GM12878 (cell line): ENCODE measurements around the gene PHC3. TPM values are rescaled to one million over a fixed set of nuclear protein-coding genes. Genes with fewer than 3 reads are reported as not detected.

Source experiments
- ATAC-seq: fragments of 200-7000 bp; cut with Tn5 transposase; 3 replicates; pipeline ENCODE4 v1.9.1; 2020; ENCODE audit warnings: mild to moderate bottlenecking, moderate library complexity
- BruUV-seq: library from RNA; stranded (reverse); fragments of 400-500 nt; replicated peaks from 2 replicates; lab custom pipeline; 2021; lab: Mats Ljungman, UMichigan
- CTCF ChIA-PET: fragments of 300-600 bp; sonication (Branson Sonifier 250); formaldehyde crosslinking; extraction: SDS; loops from one replicate; lab custom pipeline; 2021; ENCODE audit warnings: inconsistent platforms; lab: Yijun Ruan, JAX
- POLR2A ChIA-PET: fragments of 350-600 bp; formaldehyde crosslinking; extraction: SDS; loops from one replicate; lab custom pipeline; 2021; ENCODE audit warnings: inconsistent platforms; lab: Charles Lee
- RAD21 ChIA-PET: fragments of 300-600 bp; sonication (Branson Sonifier 250); formaldehyde crosslinking; loops from one replicate; lab custom pipeline; 2023; ENCODE audit warnings: antibody characterized with exemption; ENCODE audit not compliant: unreplicated experiment; lab: Charles Lee
- SMC1A ChIA-PET: fragments of 300-600 bp; sonication (Branson Sonifier 250); formaldehyde crosslinking; loops from one replicate; lab custom pipeline; 2023; ENCODE audit not compliant: unreplicated experiment, uncharacterized antibody; lab: Charles Lee
- DNase-seq: peaks from one replicate; pipeline ENCODE4 v3.0.0-alpha.2; 2011; ENCODE audit warnings: low read depth, low spot score
- FAIRE-seq: peaks from 3 replicates; lab custom pipeline; 2011; peaks lifted over from hg19 to GRCh38; lab: Jason Lieb, UNC
- H2AFZ ChIP-seq: 2 replicates; pipeline ENCODE4 v1.6.0; 2011; ENCODE audit warnings: low read depth, low read length, control low read depth; ENCODE audit not compliant: control insufficient read depth
- H3K27ac ChIP-seq: 2 replicates; pipeline ENCODE4 v1.5.1; 2011; ENCODE audit warnings: control low read depth; ENCODE audit not compliant: control insufficient read depth, insufficient read depth
- H3K27me3 ChIP-seq, 2 experiments: replicated peaks in 1 of 2; 2 replicates each; pipeline versions ENCODE4 v1.6.0 to v1.6.1; 2011; ENCODE audit warnings: low read length in 1 of 2; ENCODE audit not compliant: control insufficient read depth in 2 of 2, insufficient read depth in 2 of 2
- H3K36me3 ChIP-seq, 2 experiments: 2 replicates each; pipeline ENCODE4 v1.5.1; 2011; ENCODE audit warnings: low read length in 1 of 2; ENCODE audit not compliant: control insufficient read depth in 2 of 2, insufficient read depth in 2 of 2
- H3K4me1 ChIP-seq: 2 replicates; pipeline ENCODE4 v1.6.1; 2011; ENCODE audit warnings: mild to moderate bottlenecking, low read length, moderate library complexity, mixed read lengths; ENCODE audit not compliant: control insufficient read depth, insufficient read depth
- H3K4me2 ChIP-seq: 2 replicates; pipeline ENCODE4 v1.6.0; 2011; ENCODE audit warnings: control low read depth; ENCODE audit not compliant: control insufficient read depth, insufficient read depth
- H3K4me3 ChIP-seq: fragments of 200-600 bp; sonication (generic); 2 replicates; pipeline ENCODE4 v1.5.1; 2016
- H3K79me2 ChIP-seq: 2 replicates; pipeline ENCODE4 v1.6.0; 2011; ENCODE audit warnings: low read length; ENCODE audit not compliant: control insufficient read depth, insufficient read depth
- H3K9ac ChIP-seq: 2 replicates; pipeline ENCODE4 v1.8.0; 2011; ENCODE audit warnings: low read length, control low read depth, mixed read lengths; ENCODE audit not compliant: control insufficient read depth, insufficient read depth
- H3K9me3 ChIP-seq: replicated peaks from 3 replicates; pipeline ENCODE4 v1.5.1; 2011; ENCODE audit warnings: mild to moderate bottlenecking, low read length; ENCODE audit not compliant: control insufficient read depth, insufficient read depth
- H4K20me1 ChIP-seq: 2 replicates; pipeline ENCODE4 v1.6.0; 2011; ENCODE audit not compliant: control insufficient read depth, insufficient read depth
- CBX5 ChIP-seq: sonication (generic); IDR thresholded peaks from 2 replicates; pipeline ENCODE4 v1.6.1; 2016; ENCODE audit warnings: low read depth, moderate library complexity, mild to moderate bottlenecking, inconsistent platforms
- CREM ChIP-seq: IDR thresholded peaks from 2 replicates; pipeline ENCODE4 v1.6.1; 2014; ENCODE audit warnings: antibody characterized with exemption, low read depth
- FOS ChIP-seq: IDR thresholded peaks from 3 replicates; pipeline ENCODE4 v1.6.1; 2011; ENCODE audit warnings: borderline replicate concordance; ENCODE audit not compliant: insufficient read length; ENCODE audit errors: extremely low read depth
- FOXK2 ChIP-seq: fragments of 450-650 bp; IDR thresholded peaks from 2 replicates; pipeline ENCODE4 v1.6.1; 2017; ENCODE audit warnings: mild to moderate bottlenecking, moderate library complexity
- HDAC2 ChIP-seq: fragments of 200-600 bp; sonication (generic); IDR thresholded peaks from 2 replicates; pipeline ENCODE4 v1.6.1; 2017
- NKRF ChIP-seq: fragments of 450-650 bp; conservative IDR thresholded peaks from 2 replicates; pipeline ENCODE4 v1.6.1; 2017; ENCODE audit warnings: mild to moderate bottlenecking, moderate library complexity
- NRF1 ChIP-seq: conservative IDR thresholded peaks from 2 replicates; pipeline ENCODE4 v1.6.1; 2011; ENCODE audit warnings: mild to moderate bottlenecking, low read depth, low read length, improper control_type of control experiment
- PAX8 ChIP-seq: fragments of 450-650 bp; IDR thresholded peaks from 2 replicates; pipeline ENCODE4 v1.6.1; 2017; ENCODE audit warnings: mild to moderate bottlenecking, moderate library complexity
- RUNX3 ChIP-seq: IDR thresholded peaks from 2 replicates; pipeline ENCODE4 v1.6.1; 2012; ENCODE audit warnings: low read length, inconsistent platforms
- SREBF2 ChIP-seq: IDR thresholded peaks from 2 replicates; pipeline ENCODE4 v1.6.1; 2012; ENCODE audit warnings: mild to moderate bottlenecking, low read length
- WGBS: methylation state at CpG from one replicate; pipeline ENCODE4 v1.1.6; 2016; ENCODE audit warnings: low lambda C conversion rate; ENCODE audit not compliant: insufficient replicate concordance, insufficient coverage; ENCODE audit errors: missing lambda C conversion rate; 5-methylcytosine and 5-hydroxymethylcytosine counted together
- in situ Hi-C: fragments of 300-500 bp; cut with MboI; formaldehyde crosslinking; loops from 9 replicates; pipeline ENCODE4 v1.14.3; 2018; ENCODE audit warnings: mixed read lengths
- intact Hi-C: fragments of 100-400 bp; cut with micrococcal nuclease; formaldehyde crosslinking; loops from one replicate; pipeline ENCODE4 v1.14.2; 2022; ENCODE audit not compliant: unreplicated experiment
- polyA plus RNA-seq, 11 experiments: library from polyadenylated mRNA; depleted of rRNA in 4 of 11; unstranded in 6 of 11; stranded (reverse) in 5 of 11; fragments of >200 nt; fragmentation: Nextera tagmentation in 4 of 11; fragmentation: Illumina TruSeq in 1 of 11; extraction: Ambion mirVana in 4 of 11; extraction: Trizol in 1 of 11; gene quantifications; 1 replicate in 1 of 11; 2 replicates in 10 of 11; pipeline versions ENCODE4 v1.2.1 to v1.2.3, GENCODE V29; 2011 to 2016; ENCODE audit warnings: inconsistent platforms in 2 of 11, missing spikeins in 2 of 11, low read depth in 1 of 11
- total RNA-seq, 4 experiments: library from RNA; depleted of rRNA in 3 of 4; stranded (reverse); fragments of >200 nt in 3 of 4; fragmentation: Illumina TruSeq in 1 of 4; extraction: Trizol in 1 of 4; gene quantifications; 2 replicates each; pipeline versions ENCODE4 v1.2.1 to v1.2.3, GENCODE V29; 2013 to 2021

The PHC3 gene
- total and polyA plus RNA-seq, 10 of the 15 experiments (the other 5 are each of a cell fraction or from before 2014, with no cell fraction given) = 3.3 to 62.3 (median 22.1) TPM

DNA sequence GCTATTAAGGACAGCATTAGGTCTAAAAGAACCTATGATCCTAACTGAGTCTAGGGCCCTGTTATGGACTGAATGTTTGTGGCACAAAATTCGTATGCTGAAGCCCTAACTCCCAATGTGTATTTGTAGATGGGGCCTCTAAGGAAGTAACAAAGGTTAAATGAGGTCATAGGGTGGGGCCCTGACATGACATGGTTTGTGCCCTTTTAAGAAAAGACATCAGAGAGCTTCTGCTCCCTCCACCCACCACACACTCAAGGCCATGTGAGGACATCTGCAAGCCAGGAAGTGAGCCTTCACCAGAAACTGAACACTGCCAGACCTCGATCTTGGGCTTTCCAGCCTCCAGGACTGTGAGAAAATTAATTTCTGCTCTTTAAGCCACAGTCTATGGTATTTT lies 49.2 kb downstream of the PHC3 start:
- Histone ChIP-seq H4K20me1 (no peaks in the 10 kb centered on the region), H3K9me3 (peaks cover 9% of the 10 kb centered on the region), H2AFZ (no peak overlapping the region), H3K9ac (no peak overlapping the region), H3K79me2 (peaks cover 10% of the 10 kb centered on the region), H3K4me2 (no peak overlapping the region), H3K4me1 (peaks cover 24% of the 10 kb centered on the region), H3K27me3 (no peaks in the 10 kb centered on the region), H3K4me3 (no peak overlapping the region), H3K36me3 (peaks cover 2 to 30% of the 10 kb centered on the region in 2 experiments), H3K27ac (no peak overlapping the region; the same call in 1 of the 2 replicates)
- DNase-seq = no peak
- ATAC-seq = no peak
- ChIA-PET SMC1A (interaction anchor here (1.4 to 2.5 kb wide), 3 partner anchors 10 to 22 kb away, joined by 5 to 9 read pairs (median 6); no protein-coding TSS in a partner anchor), POLR2A (no interaction called here), CTCF (interaction anchor here (1.3 kb wide), 1 partner anchor 10 kb away, joined by 6 read pairs; no protein-coding TSS in a partner anchor), RAD21 (no interaction called here)
- WGBS = 61% methylated on average over 2 of the region's 2 CpGs
- intact Hi-C loops = no loop called here
- in situ Hi-C loops = no loop called here
- TF ChIP-seq CREM (no peak), SREBF2 (no peak), FOS (no peak), CBX5 (peak; percentile 46; the same call in 1 of the 2 replicates), HDAC2 (no peak), NKRF (no peak), RUNX3 (peak; percentile 33; the same call in 1 of the 2 replicates), PAX8 (no peak), FOXK2 (no peak), NRF1 (no peak)
- no peak for FAIRE-seq
- BruUV-seq = no TSS peak
